Measurements from ENCODE around the gene SULT1E1.
"Not testable (repeated sequence)": the region's sequence is repeated elsewhere in the genome, so short reads cannot be mapped to it uniquely, and the experiment has no call there.

The SULT1E1 gene

DNA sequence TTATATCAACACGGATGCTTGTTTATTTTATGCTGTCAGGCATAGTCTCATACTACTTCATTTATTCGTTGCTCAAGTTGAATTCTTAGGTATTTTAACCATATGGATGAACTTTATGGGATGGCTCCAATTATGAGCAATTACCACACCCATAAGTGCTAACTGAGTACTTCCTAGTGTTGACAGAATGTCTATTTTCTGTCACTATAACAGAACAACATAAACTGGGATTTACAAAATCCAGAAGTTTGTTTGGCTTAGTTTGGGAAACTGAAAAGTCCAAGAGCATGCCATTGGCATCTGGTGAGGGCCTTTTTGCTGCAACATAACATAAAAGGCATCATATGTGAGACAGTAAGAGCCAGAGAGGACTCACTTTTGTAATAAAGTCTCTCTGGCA lies 21.0 kb downstream of the SULT1E1 start:
- no peak for DNase-seq

GRCh38 chr4:69836287-69836686 lies 23.7 kb downstream of the SULT1E1 start:
- DNase-seq, result no peak

DNA sequence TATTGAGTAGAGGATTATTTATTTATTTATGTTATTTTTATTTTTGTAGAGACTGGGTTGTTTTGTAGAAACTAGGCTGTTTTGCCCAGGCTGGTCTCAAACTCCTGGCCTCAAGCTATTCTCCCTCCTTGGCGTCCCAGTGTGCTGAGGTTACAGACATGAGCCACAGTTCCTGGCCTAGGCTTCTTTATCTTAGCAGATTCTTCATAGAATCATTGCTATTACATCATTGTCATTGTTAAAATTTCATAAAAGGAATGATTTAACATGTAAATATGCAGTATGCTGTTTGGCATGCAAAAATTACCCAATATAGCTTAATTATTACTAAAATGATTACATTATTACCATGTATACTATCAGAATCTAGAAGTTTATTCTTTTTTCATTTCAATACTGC lies 24.2 kb downstream of the SULT1E1 start:
- no peak for DNase-seq

DNA sequence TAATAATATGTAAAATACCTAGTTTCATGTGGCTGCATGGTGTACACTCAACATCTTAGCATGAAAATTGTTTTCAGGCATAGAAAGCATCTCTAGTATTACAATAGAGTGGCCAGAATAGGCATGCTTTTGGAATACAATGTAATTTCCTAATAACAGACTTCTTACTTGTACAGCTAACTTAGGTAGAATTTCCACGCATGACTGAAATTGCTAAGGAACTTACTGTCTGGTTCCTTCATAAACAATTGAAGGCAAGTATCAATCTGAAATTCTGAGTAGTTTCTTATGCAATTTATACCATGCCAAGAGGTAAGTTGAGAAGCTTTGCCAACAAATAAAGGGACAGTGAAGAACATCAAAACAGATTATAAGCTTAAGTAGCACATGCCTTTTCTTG lies 26.7 kb downstream of the SULT1E1 start:
- no peak for DNase-seq

DNA sequence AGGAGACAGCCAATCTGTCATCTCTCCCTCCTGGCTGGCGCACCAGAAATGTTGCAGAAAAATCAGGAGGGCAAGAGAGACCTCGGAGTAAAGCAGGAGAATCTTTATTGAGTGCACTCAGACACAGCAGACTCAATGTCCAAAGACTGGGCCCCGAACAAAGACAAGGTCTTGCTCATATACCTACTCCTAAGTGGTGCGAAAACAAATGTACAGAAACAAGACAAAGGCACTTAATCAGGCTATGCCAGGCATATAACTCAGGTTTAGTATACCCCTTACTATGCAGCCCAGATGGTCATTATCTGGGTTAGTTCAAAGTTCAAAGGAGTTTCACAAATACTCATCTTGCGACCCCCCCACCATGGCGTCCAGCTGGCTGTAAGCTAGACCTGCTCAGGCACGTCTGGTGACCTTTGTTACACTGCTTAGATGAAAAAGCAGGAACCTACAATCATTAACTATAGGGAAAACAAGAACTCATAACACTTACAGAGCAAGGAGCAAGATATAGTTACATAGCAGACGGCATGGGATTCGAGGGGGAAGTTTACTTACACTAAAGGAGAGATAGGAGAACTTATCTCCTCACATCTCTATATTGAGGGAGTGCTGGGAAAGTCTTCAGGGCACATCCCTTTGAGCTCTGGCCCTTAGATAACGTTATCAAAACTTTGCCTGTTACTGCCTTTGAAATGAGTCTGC lies 27.5 kb downstream of the SULT1E1 start:
- DNase-seq, result no peak

- DNase-seq, result no peak
Observed at GRCh38 chr4:69831646-69832325, 28.2 kb downstream of the SULT1E1 start.

DNA sequence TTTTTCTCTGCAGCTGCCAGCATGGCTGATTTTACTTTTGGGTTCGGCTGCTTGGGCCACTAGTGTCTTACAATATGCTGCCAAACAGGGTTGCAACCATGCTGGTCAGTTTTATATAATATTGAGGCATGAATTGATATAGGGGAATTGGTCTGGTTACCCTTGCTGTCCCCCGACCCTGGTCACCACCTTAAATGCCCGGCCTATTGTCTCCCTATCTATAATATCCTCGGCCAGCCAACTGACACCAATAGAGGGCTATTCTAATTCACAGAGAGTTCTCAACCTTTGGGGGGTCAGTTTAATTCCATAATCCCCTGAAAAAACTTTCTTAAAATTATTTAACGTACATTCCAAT lies 28.7 kb downstream of the SULT1E1 start:
- DNase-seq, result no peak

- no peak for DNase-seq
Observed at GRCh38 chr4:69830560-69831269, 29.2 kb downstream of the SULT1E1 start.

GRCh38 chr4:69830192-69830559 lies 29.8 kb downstream of the SULT1E1 start:
- DNase-seq, result no peak

- DNase-seq, result no peak
Observed at GRCh38 chr4:69829678-69830077, 30.3 kb downstream of the SULT1E1 start.

DNA sequence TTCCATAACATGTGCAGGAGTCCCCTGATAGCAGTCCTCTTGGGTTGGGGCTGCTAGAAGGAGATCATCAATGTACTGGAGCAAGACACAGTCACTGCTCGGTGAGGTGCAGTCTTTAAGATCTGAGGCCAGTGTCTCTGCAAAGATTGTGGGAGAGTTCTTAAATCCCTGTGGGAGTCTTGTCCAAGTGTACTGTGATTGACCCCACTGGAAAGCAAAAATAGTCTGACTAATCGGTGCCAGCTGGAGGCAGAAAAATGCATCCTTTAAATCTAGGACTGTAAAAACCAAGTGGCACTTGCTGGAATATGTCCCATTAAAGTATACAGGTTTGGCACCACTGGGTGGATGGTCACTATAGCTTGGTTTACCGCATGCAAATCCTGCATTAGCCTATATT lies 31.1 kb downstream of the SULT1E1 start:
- no peak for DNase-seq

DNA sequence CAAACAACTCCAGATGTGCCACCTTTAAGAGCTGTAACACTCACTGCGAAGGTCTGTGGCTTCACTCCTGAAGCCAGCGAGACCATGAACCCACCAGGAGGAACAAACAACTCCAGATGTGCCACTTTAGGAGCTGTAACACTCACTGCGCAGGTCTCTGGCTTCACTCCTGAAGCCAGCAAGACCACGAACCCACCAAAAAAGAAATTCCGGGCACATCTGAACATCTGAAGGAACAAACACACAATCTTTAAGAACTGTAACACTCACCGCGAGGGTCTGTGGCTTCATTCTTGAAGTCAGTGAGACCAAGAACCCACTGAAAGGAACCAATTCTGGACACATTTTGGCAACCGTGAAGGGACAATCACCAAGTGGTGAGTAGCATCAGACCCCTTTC lies 34.9 kb downstream of the SULT1E1 start:
- not testable (repeated sequence) for DNase-seq

DNA sequence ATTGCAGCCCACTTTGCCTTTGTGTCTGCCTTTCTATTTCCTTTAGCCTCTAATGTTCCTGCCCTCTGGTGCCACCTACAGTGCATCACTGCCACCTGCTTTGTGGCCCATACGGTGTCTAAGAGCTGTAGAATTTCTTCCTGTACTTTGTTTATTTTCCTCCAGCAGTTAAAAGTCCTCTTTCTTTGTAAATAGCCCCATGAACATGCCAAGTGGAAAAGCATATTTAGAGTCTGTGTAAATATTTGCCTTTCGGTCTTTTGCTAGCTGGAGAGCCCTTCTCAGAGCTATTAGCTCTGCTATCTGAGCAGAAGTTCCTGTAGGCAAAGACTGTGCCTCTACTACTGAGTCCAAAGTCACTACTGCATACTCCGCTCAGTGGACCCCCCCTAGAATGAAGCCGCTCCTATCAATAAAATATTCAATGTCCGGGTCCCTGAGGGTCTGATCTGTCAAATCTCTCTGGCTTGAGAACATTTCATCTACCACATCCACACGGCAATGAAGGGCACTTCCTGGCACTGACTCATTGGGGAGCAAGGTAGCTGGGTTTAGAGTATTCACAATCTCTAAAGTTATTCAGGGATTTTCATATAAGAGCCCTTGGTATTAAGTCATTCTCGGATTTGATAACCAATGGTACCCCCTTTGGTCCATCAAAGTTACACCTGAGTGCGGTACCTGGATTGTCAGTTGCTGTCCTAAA lies 36.3 kb downstream of the SULT1E1 start:
- DNase-seq, result no peak

GRCh38 chr4:69823048-69823447 lies 36.9 kb downstream of the SULT1E1 start:
- DNase-seq, result no peak

DNA sequence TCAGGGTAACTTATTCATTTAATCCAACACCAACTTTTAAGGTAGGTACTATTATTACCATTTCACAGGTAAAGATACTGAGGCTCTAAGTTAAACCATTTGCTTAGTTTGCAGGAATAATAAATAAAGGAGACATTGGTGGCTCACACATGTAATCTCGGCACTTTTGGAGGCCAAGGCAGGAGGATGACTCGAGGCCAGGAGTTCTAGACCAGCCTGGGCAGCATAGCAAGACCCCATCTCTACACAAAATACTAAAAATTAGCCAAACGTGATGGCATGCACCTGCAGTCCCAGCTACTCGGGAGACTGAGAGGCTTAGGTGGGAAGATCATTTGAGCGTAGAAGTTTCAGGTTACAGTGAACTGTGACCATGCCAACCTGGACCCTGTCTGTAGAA lies 37.7 kb downstream of the SULT1E1 start:
- DNase-seq, result no peak

DNA sequence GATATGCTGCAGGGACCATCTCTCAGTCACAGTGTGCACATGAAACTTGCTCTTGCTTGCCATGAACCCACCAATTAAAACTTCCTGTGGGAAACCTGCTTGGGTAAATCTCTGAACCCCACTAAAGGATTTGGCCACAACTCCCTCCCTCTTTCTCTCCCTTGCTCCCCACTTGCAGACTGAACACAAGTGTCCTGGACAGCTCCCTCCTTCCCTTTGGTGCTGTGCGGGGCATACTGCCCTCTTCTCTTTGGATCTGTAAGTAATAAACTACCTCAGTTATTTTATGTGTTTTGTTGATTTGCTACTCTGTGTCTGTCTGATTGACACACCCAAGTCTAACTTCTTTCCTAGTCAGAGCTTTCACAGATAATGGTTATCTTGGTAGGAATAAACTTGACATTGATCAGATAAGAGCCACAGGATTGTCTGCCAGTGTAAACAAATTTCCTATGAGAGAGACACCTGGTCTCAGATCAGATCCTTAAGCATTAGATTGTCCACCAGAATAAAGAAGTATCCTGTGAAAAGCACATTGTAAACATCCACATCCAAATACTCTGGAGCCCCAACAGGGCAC lies 41.8 kb downstream of the SULT1E1 start:
- DNase-seq, result no peak

DNA sequence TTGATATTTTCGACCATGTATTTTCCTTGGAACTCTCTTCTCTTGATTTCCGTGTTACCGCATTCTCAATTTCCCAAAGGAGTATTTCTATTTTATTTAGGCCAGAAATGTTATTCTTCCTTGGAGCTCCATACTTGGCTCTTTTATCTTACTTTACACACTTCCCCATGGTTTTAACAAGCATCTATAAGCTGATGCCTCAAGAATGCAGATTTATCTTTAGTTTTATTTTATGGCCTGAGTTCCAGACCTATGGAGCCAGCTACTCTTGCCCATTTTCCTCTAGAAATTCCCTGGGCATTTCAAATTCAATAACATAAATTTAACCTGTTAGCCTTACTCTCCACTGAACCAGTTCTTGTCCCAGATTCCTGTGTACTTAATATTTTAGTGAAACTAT lies 43.7 kb downstream of the SULT1E1 start:
- no peak for DNase-seq

GRCh38 chr4:69813628-69814027 lies 46.3 kb downstream of the SULT1E1 start:
- no peak for DNase-seq

DNA sequence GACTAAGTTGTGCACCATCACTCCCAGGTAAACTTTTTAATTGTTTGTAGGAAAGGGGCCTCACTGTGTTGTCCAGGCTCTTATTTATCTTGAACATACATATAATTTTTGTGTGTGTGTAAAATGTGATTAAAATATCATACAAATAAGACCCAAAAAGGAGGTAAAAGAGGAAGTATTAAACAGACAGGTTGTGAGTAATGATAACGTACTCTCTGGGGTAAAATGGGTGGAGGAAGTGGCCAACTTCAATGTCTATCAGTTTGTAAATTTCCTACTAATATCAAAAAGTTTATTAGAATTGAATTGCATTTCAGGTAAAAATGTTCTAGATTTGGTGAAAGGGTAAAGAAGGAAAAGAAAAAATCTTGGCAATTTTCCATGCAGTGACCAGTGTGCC lies 48.8 kb downstream of the SULT1E1 start:
- no peak for DNase-seq

- no peak for DNase-seq
Observed at GRCh38 chr4:69800599-69800998, 59.3 kb downstream of the SULT1E1 start.

DNA sequence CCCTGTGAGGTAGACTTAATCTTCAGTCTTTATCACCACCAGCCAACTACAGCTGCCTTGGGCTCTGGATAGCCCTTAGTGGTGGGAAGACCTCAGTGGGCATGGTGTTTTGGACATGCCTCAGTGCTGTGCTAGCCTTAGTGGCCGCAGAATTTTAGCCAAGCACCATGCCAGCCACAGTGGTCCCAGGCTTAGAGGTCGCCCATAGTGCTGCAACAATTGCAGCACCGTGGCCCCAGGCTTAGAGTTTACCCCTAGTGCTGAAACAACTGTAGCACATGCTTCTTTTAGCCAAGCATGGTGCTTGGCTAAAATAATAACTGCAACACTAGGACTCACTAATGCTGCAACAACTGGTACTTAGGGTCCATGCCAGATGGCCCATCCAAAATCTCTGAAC lies 60.6 kb downstream of the SULT1E1 start:
- no peak for DNase-seq

GRCh38 chr4:69793732-69794131 lies 66.2 kb downstream of the SULT1E1 start:
- no peak for DNase-seq
